Upper lobe of right lung (tissue), 1 donor: ENCODE measurements around the gene SAMD5. TPM values are rescaled to one million over a fixed set of nuclear protein-coding genes. Genes with fewer than 3 reads are reported as not detected.

Experiments used
- ATAC-seq: fragments of 200-7000 bp; cut with Tn5 transposase; one replicate; pipeline ENCODE4 v1.9.1; 2020; ENCODE audit warnings: mild to moderate bottlenecking, moderate library complexity
- DNase-seq: peaks from one replicate; pipeline ENCODE4 v3.0.0-alpha.2; 2020
- H3K27ac ChIP-seq: fragments of 200-600 bp; one replicate; pipeline ENCODE4 v1.8.0; 2022
- H3K27me3 ChIP-seq: fragments of 200-600 bp; one replicate; pipeline ENCODE4 v1.8.0; 2022; ENCODE audit warnings: mild to moderate bottlenecking
- H3K36me3 ChIP-seq: fragments of 200-600 bp; one replicate; pipeline ENCODE4 v1.8.0; 2022
- H3K4me1 ChIP-seq: fragments of 200-600 bp; one replicate; pipeline ENCODE4 v1.8.0; 2022
- H3K4me3 ChIP-seq: fragments of 200-600 bp; one replicate; pipeline ENCODE4 v1.8.0; 2022; ENCODE audit warnings: mild to moderate bottlenecking
- H3K9me3 ChIP-seq: fragments of 200-600 bp; one replicate; pipeline ENCODE4 v1.8.0; 2022
- intact Hi-C: fragments of 100-400 bp; cut with DNase I; formaldehyde crosslinking; loops from one replicate; pipeline ENCODE4 v1.11.0; 2022
- total RNA-seq: library from RNA; stranded (reverse); fragmentation: NEBNext Ultra II Directional; extraction: Animal tissue kit (Norgen Biotek cat#: 25700); gene quantifications from one replicate; pipeline ENCODE4 v1.2.1, GENCODE V29; 2021
- TF ChIP-seq, protein P1 (sequence below): fragments of 200-600 bp; IDR thresholded peaks from one replicate; pipeline ENCODE4 v1.8.0; 2022; ENCODE audit warnings: antibody characterized with exemption
- donor health status: DM: no; HTN: yes; CAD: no; lungs with severe emphysema.

The SAMD5 gene
- total RNA-seq, 1 donor from 2014 or later: 19.6 TPM

DNA sequence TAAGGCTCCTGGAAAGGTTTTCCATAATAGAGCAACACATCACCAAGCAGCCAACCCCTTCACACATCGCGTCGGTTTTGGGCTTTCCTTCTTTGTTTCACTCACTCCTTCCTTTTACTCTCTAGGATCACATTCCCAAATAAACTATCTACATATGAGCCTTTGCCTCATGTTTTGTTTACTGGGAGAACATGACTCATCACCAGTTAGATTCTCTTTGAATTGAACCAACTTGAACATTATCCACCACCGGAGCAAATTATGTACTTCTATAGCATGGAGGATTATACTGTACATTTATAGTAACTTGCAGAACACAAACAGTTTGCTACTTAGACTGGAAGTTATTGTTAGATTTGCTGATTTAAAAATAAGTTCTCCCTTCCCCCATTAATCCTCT is 41.0 kb downstream of the SAMD5 start:
- H3K9me3 ChIP-seq: no peaks in the 10 kb centered on the region
- intact Hi-C loops: no loop called here
- no peaks in the 10 kb centered on the region for H3K4me1 ChIP-seq
- H3K4me3 ChIP-seq: no peak overlapping the region
- no peak for DNase-seq
- H3K27ac ChIP-seq: no peak overlapping the region
- H3K36me3 ChIP-seq: no peaks in the 10 kb centered on the region
- TF ChIP-seq, protein P1, sequence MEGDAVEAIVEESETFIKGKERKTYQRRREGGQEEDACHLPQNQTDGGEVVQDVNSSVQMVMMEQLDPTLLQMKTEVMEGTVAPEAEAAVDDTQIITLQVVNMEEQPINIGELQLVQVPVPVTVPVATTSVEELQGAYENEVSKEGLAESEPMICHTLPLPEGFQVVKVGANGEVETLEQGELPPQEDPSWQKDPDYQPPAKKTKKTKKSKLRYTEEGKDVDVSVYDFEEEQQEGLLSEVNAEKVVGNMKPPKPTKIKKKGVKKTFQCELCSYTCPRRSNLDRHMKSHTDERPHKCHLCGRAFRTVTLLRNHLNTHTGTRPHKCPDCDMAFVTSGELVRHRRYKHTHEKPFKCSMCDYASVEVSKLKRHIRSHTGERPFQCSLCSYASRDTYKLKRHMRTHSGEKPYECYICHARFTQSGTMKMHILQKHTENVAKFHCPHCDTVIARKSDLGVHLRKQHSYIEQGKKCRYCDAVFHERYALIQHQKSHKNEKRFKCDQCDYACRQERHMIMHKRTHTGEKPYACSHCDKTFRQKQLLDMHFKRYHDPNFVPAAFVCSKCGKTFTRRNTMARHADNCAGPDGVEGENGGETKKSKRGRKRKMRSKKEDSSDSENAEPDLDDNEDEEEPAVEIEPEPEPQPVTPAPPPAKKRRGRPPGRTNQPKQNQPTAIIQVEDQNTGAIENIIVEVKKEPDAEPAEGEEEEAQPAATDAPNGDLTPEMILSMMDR: no peak
- no peaks in the 10 kb centered on the region for H3K27me3 ChIP-seq
- no peak for ATAC-seq

- intact Hi-C loops: no loop called here
- H3K27me3 ChIP-seq: no peaks in the 10 kb centered on the region
- DNase-seq (no peak), ATAC-seq (no peak)
- H3K36me3 ChIP-seq: no peaks in the 10 kb centered on the region
- H3K27ac ChIP-seq: no peak overlapping the region
- TF ChIP-seq, protein P1: no peak
- no peaks in the 10 kb centered on the region for H3K9me3 ChIP-seq
- no peak overlapping the region for H3K4me3 ChIP-seq
- no peaks in the 10 kb centered on the region for H3K4me1 ChIP-seq
These were observed 43.5 kb downstream of the SAMD5 start for GRCh38 chr6:147551976-147552375.

DNA sequence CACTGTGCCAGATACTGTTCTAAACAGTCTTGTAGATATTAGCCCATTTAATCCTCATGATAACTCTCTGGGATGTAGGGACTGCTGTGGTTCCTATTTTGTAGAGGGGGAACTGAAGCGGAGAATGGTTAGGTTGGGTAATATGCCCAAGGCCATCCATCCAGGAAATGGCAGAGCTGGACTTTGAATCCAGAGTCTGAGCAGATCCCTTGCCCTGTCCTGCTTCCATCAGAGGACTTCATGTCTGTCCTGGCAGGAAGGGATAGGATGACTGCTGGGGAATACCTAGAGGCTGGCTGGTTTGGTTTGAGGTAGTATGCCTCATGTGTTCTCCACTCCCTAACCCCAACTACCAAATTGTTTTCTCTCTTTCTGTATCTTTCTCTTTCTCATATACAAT is 44.6 kb downstream of the SAMD5 start:
- Histone ChIP-seq H3K36me3 (no peaks in the 10 kb centered on the region), H3K4me1 (no peaks in the 10 kb centered on the region), H3K4me3 (no peak overlapping the region), H3K27ac (no peak overlapping the region), H3K9me3 (no peaks in the 10 kb centered on the region), H3K27me3 (no peaks in the 10 kb centered on the region)
- intact Hi-C loops: no loop called here
- ATAC-seq (no peak), DNase-seq (no peak)
- TF ChIP-seq, protein P1: no peak

DNA sequence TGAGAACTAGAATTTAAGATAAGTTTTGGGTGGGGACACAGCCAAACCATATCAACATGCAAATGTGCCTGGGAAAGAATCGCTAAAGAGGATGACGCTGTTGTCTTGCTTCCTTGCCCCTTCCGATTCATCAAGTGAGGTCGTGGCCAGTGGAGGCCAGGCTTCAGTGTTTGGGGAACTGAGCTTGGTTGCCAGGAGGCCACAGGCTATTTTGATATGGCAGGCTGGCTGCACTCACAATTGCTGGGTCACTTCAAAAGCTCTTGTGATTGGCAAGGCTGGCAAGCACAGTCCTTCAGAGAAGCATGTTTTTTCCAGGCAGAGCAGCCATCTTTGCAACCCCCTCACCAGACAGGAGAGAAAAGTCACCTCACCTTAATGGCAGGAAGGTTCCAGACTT is 45.8 kb downstream of the SAMD5 start:
- ATAC-seq (no peak), DNase-seq (no peak)
- Histone ChIP-seq H3K9me3 (no peaks in the 10 kb centered on the region), H3K36me3 (no peaks in the 10 kb centered on the region), H3K27me3 (no peaks in the 10 kb centered on the region), H3K4me3 (no peak overlapping the region), H3K4me1 (no peaks in the 10 kb centered on the region), H3K27ac (no peak overlapping the region)
- intact Hi-C loops: no loop called here
- TF ChIP-seq, protein P1: no peak

GRCh38 chr6:147559006-147559405 is 50.5 kb downstream of the SAMD5 start:
- intact Hi-C loops: no loop called here
- Histone ChIP-seq H3K4me1 (no peaks in the 10 kb centered on the region), H3K27me3 (no peaks in the 10 kb centered on the region), H3K9me3 (no peaks in the 10 kb centered on the region), H3K4me3 (no peak overlapping the region), H3K27ac (no peak overlapping the region), H3K36me3 (no peaks in the 10 kb centered on the region)
- TF ChIP-seq, protein P1: no peak
- no peak for ATAC-seq
- DNase-seq: no peak

GRCh38 chr6:147560670-147561069 is 52.2 kb downstream of the SAMD5 start:
- no peak for DNase-seq
- Histone ChIP-seq H3K27ac (no peak overlapping the region), H3K4me1 (no peaks in the 10 kb centered on the region), H3K9me3 (no peaks in the 10 kb centered on the region), H3K36me3 (no peaks in the 10 kb centered on the region), H3K27me3 (no peaks in the 10 kb centered on the region), H3K4me3 (no peak overlapping the region)
- TF ChIP-seq, protein P1: no peak
- no peak for ATAC-seq
- intact Hi-C loops: no loop called here
